Measurements from ENCODE around the gene RPH3AL. TPM values are rescaled to one million over a fixed set of nuclear protein-coding genes. Genes with fewer than 3 reads are reported as not detected.
"Not testable (repeated sequence)": the region's sequence is repeated elsewhere in the genome, so short reads cannot be mapped to it uniquely, and the experiment has no call there.

The RPH3AL gene
- total RNA-seq, 1 donor from 2014 or later: 10.0 TPM

DNA sequence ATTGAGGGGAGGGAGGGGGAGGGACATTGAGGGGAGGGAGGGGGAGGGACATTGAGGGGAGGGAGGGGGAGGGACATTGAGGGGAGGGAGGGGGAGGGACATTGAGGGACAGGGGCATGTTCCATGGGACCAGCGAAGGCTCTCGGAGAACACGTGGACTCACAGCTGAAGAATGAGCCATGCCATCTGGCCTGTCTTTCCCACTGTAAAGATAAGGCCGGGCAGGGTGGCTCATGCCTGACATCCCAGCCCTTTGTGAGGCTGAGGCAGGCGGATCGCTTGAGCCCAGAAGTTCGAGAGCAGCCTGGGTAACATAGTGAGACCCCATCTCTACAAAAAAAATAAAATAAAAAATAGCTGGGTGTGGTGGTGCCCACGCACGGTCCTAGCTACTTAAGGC, 32.5 kb downstream of the RPH3AL start:
- no peak for DNase-seq (ENCODE audit: low read depth in 2 of 2)

DNA sequence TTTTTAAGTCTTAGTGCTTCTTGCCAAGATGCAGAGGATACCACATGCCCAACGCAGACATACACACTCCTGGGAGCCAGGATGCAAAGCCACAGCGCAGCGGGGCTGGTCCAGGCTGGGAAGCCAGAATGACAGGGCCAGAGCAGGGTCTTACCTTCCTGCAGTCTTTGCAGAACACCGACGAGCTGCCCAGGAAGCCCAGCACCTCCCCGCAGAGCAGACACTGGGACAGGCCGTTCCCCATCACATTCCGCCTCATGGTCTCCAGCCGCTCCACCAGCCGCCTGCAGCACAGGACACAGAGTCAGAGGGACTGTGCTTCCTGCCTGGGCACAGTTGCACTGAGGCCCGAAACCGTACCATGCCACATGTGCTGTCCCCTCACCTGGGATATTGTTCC, 33.3 kb downstream of the RPH3AL start:
- DNase-seq (ENCODE audit: low read depth in 2 of 2): no peak

DNA sequence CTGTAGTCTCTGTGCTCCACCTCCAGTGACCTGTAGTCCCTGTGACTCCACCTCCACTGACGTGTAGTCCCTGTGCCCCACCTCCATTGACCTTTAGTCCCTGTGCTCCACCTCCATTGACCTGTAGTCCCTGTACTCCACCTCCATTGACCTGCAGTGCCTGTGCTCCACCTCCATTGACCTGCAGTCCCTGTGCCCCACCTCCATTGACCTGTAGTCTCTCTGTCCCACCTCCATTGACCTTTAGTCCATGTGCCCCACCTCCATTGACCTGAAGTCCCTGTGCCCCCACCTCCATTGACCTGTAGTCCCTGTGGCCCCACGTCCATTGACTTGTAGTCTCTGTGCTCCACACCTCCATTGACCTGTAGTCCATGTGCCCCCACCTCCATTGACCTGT, 35.5 kb downstream of the RPH3AL start:
- not testable (repeated sequence) for DNase-seq (ENCODE audit: low read depth in 2 of 2)

DNA sequence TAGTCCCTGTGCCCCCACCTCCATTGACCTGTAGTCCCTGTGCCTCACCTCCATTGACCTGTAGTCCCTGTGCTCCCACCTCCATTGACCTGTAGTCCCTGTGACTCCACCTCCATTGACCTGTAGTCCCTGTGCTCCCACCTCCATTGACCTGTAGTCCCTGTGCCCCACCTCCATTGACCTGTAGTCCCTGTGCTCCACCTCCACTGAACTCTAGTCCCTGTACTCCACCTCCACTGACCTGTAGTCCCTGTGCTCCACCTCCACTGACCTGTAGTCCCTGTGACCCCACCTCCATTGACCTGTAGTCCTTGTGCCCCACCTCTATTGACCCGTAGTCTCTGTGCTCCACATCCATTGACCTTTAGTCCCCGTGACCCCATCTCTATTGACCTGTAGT, 37.2 kb downstream of the RPH3AL start:
- DNase-seq (ENCODE audit: low read depth in 2 of 2): peak in 1 of 2 donors; percentile 12

DNA sequence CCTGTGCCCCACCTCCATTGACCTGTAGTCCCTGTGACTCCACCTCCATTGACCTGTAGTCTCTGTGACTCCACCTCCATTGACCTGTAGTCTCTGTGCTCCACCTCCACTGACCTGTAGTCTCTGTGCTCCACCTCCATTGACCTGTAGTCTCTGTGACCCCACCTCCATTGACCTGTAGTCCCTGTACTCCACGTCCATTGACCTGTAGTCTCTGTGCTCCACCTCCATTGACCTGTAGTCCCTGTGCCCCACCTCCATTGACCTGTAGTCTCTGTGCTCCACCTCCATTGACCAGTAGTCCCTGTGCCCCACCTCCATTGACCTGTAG, 38.0 kb downstream of the RPH3AL start:
- peak in 1 of 2 donors; percentile 29 for DNase-seq (ENCODE audit: low read depth in 2 of 2)

DNA sequence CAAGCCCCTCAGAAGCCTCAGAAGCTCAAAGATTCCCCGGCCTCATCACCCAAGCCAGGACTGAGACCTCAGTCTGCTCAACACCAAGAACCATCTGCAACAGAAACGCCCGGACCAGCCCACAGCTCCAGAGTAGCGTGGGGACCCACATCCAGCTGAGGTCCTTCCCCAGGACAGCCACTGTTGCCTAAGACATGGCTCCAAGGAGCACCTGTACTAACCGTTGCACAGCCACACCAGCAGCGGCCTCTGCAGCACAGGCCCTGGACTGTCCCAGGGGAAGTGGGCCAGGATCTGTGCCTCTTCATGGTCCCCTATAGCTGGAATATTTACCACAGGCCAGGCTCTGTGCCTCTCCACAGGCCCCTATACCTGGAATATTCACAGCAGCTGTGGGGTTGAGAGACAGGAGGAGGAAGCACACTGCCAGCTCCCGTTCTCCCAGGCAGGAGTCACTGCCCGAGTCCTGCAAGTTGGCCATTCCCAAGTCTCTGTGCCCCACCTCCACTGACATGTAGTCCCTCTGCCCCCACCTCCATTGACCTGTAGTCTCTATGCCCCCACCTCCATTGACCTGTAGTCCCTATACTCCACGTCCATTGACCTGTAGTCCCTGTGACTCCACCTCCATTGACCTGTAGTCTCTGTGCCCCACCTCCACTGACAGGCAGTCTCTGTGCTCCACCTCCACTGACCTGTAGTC, 38.5 kb downstream of the RPH3AL start:
- DNase-seq (ENCODE audit: low read depth in 2 of 2): no peak

DNA sequence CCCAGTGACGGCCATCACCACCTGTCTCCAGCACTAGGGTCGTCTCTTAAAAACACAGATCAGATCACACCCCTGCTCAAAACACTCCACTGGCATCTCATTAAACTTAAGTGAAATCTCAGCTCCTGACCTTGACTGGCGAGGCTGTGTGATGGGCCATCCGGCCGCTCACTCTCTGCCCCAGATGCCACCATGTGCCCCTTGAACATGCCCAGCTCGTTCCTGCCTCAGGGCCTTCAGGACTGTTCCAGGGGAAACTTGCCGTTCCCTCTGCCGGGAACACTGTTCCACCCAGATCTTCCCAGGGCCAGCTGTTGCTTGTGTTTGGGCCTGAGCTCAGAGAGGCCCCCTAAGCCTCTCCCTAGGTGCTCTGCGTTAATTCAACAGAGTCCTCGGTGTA, 39.4 kb downstream of the RPH3AL start:
- no peak for DNase-seq (ENCODE audit: low read depth in 2 of 2)

DNA sequence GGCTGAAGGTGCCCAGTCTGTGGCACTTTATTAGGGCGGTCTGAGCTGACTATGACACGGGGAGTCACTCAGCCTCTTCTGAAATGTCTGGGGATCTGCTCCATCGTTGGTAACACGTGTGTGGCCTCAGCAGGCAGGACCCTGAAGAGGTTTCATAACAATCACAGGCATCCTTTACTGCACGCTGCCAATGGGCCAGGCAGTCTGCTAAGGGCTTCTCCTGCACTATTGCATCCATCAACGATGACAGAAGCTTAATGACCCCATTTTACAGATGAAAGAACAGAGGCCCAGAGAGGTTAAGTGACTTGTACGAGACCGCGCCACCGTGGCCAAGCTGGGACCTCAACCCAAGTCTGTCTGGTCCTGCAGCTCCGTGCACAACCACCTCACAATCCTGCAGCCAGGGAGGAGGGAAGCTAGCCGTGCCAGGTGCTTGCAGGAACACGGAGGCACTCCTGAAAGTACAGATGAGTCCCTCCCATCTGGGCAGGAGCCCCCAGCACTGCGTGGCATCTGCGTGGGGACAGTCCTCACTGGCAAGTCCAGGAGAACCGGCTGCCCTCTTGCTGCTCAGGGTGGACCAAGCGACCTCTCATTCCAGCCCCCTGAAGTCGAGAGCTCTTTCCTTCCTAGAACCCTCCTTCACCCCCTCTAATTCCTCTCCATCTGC, 40.0 kb downstream of the RPH3AL start:
- no peak for DNase-seq (ENCODE audit: low read depth in 2 of 2)

DNA sequence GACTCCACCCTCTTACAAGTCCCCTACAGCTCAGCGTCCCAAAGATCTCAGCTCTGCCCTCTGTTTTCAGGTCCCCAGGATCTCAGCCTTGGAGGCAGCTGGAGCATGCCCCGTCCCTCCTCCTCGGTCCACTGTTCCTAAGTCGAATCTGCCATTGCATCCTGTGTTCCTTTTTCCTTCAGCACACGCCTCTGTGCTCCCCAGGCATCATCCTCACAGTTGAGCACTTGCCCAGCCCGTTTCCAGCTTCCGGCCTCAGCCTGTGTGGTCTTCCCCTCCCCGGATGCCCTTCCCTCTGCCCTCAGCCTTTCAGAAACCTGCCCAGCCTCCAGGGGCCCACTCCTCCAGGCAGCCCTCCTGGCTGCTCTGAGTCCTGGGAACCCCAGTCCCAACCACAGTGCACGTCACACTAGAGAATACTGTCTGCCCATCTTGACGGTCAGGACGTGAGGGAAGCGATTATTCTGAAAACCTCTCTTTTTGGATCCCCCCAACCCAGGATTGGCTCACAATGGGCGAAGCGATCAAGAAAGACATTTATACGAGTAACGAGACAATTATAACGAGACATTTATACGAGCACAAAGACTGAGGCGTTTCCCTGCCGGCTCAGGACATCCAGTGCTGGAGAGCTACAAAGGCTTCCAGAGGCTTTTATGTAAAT, 41.4 kb downstream of the RPH3AL start:
- DNase-seq (ENCODE audit: low read depth in 2 of 2): no peak

DNA sequence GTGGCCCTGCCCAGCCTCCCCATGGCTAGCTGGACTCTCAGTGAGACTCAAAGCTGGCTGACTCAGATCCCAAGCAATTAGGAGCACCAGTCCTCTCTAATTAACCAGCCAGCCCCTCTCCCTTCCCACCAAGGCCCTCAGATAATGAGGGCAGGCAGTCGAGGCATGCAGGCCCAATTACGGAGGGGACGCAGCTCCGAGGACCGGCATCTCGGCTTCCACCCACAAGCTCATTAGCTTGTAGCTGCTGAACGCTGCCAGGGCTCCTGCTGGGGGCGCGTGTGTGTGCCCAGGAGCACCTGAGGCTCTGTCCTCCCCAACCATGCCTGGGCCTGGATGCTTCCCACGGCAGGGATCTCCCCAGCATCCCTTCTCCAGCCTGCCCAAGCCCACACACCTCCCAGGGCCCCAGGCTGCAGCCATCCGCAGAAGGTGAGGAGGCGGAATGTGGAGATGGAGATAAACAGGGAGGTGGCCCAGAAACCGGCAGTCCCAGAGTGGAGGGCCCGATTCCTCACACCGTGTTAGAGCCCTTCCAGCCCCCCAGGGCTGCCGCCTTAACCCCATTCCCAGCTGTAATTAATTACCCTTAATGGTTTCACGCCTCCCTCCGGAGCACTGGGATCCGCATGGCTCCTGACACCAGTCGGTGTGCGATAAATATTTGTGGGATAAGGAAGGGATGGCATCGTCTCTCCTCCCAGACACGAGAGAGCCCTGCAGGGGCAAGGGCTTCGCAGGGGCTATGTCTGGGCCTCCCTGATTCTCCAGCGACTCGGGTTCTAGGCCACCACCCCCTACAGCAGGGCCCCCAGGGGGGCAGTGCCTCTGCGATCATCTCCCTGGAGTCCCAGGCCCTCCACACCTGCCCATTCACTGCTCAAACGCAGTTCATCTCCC, 42.2 kb downstream of the RPH3AL start:
- no peak for DNase-seq (ENCODE audit: low read depth in 2 of 2)

DNA sequence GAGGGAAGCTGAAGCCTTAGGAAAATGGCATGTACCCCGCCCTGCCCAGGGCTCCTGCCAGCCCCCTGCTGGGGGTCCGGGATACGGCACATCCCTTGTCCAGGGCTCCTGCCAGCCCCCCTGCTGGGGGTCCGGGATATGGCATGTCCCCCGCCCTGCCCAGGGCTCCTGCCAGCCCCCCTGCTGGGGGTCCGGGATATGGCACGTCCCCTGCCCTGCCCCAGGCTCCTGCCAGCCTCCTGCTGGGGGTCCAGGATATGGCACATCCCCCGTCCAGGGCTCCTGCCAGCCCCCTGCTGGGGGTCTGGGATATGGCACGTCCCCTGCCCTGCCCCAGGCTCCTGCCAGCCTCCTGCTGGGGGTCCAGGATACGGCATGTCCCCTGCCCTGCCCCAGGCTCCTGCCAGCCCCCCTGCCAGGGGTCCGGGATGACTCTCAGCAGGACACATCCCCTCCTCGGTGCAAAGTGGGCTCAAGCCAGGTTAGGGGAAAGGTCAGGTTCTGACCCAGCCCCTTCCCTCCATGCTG, 43.2 kb downstream of the RPH3AL start:
- peak; percentile 48 to 85 for DNase-seq (ENCODE audit: low read depth in 2 of 2)

DNA sequence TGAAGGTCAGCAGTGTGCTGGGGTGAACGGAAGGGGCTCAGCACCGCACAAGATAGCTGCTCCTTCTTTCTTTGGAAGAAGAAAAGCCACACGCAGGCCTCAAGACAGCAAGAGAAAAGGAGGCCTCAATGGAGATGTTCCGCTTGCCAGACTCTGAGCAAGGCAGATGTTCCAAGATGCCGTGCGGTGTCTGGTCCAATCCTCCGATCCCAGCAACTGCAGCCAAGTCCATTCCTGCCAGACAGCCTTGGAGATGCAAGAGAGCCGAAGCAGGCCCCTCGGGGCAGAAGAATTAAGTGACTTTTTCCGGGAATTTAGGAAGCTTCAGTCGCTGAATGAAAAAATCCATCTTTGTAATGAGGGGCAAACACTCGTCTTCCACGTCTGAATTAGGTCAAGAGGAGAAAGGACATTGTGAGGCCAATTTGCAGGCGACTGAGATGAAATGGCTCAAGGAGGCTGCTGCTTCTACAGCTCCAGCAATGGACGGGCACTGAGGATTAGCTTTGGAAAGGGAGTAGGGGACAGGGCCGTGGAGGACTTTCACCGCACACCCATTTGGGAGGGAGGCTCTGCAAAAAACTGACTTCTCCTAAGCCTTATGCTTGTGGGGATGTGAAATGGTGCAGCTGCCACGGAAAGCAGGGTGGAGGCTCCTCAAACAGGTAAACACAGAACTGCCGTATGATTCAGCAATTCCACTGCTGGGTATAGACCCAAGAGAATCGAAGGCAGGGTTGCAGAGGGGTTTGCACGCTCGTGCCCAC, 44.7 kb downstream of the RPH3AL start:
- no peak for DNase-seq (ENCODE audit: low read depth in 2 of 2)

DNA sequence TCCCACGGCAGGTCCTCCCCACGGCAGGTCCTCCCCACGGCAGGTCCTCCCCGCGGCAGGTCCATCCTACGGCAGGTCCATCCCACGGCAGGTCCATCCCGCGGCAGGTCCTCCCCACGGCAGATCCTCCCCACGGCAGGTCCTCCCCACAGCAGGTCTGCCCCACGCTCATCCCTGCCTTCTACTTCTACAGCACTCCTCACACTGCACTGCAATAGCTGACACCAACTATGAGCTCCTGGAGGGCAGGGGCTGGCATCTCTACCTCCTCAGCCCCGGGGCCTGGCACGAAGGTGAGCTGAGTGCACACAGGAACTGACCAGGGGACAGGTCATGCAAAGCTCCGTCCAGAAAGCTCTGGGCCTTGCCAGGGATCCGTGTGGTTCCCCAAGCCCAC, 45.3 kb downstream of the RPH3AL start:
- DNase-seq (ENCODE audit: low read depth in 2 of 2): no peak

DNA sequence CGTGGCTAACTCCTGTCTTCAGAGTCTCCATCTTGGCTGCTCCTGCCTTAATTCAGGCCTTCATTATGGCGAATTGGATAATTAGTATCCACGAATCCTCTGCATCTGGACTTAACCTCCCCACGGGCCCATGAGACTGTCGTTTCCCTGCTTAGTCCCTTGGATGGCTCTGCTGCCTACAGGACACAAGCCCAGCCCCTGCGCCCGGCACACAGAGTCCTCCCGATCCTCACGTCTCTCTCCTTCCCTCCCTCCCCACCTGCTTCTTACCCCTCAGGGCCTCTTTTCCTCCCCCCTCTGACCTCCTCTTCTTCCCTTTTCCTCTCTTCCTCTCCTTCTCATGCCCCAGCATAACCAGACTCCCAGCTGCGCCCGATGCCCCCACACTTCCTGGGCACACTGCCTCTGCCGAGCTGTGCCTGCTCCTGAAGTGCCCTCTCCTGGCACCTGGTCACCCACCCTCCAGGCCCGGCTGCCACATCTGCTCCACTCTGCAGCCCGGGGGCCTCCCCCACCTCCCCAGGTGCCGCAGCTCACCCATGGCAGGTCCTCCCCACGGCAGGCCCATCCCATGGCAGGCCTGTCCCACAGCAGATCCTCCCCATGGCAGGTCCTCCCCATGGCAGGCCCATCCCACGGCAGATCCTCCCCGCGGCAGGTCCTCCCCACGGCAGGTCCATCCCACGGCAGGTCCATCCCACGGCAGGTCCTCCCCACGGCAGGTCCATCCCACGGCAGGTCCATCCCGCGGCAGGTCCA, 45.9 kb downstream of the RPH3AL start:
- no peak for DNase-seq (ENCODE audit: low read depth in 2 of 2)

DNA sequence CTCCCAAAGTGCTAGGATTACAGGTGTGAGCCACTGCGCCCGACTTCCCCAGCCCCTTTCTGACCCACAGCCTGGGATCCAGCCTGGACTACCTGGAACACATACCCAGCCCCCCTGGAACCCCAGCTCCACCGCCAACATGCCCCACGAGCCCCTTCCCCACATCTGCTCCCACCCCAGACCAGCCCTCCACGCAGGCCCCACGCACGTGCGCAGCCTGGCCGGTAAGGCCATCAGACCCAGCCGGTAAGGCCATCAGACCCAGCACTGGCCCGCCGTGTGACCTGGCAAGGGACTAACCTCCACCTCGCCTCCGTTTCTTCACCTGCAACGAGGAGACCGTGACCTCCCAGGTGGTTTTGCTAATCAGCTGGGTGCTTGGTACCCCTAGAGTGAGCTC, 46.5 kb downstream of the RPH3AL start:
- DNase-seq (ENCODE audit: low read depth in 2 of 2): no peak

DNA sequence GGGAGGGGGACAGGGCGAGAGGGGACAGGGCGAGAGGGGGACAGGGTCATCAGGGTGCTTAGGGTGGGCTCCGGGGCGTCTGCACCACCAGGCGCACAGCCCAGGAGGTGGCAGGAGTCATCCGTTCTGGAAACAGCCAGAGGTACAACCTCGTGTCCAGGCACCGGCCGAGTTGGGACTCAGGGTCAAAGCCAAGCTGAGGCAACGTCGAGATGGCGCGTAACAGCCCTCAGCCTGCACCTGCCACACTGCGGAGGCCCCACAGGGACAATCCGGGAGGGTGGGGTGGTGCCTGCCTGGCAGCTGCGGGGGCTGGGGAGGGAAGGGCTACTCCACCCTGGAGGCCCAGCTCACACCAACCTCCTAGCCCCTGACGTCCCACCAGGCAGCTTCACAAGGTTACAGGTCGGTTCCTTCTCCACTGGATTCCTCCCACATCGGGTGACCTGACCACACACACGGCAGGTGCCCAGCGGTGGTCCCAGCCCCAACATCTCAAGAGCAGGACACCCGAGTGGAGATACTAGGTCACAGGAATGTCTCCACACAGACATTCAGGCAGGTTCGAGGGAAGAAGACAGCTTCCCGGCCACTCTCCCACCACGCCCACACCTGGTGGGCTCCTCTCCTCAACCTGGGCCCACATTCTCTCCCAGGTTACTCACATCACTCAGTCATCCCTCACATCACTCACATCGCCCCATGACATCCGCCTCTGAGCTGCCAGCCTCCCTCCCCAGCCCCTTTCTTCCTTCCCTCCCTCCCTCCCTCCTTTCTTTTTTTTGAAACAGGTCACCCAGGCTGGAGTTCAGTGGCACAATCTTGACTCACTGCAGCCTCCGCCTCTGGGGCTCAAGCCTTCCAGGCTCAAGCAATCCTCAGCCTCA, 47.3 kb downstream of the RPH3AL start:
- DNase-seq (ENCODE audit: low read depth in 2 of 2): no peak

DNA sequence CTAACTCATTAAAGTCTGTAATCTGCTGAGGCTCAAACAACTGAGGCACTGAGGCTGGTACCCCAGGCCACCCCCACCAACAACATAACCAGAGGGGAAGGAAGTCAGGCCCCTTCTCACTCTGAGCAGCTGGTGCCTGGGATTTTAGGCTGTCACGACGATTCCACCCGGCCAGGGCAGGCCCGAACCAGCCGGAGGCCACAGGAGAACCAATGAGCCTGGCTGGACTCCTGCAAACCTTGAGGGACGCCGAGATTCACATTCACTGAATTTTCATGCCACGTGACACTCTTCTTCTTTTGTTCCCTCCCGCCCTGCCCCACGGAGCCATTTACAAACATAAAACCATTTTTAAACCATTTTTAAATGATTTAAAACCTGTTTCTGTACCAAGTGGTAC, 48.1 kb downstream of the RPH3AL start:
- no peak for DNase-seq (ENCODE audit: low read depth in 2 of 2)

DNA sequence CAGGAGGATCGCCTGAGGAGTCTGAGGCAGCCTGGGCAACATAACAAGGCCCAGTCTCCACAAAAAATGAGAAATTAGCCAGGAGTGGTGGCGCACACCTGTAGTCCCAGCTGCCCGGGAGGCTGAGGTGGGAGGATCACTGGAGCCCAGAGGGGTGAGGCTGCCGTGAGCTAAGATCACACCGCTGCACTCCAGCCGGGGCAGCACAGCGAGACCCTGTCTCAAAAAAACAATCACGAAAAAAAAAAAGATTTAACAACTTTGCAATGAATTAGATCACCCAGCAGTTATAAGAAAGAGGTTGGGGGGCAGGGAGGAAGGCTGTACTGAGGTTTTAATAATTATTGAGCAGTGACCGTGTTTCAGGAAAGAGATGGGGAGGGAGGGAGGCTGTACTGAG, 49.4 kb downstream of the RPH3AL start:
- no peak for DNase-seq (ENCODE audit: low read depth in 2 of 2)

DNA sequence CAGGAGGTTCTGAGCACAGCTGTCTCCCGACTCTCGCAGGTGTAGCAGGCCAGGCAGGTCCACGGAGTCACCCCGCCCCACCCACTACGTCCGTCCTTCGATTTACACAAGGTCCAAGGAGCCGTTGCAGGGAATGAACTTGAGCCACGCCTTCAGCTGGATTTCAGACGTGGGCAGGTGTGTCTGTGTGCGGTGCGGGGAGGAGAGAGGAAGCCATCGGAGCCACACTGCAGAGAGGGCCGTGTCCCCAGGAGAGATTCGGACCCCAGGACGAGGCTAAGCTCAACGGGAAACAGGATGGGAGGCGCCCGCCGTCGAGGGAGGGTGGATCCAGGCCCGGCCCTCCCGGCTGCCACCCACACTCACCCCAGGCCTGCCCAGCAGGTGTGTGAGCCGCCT, 50.3 kb downstream of the RPH3AL start:
- no peak for DNase-seq (ENCODE audit: low read depth in 2 of 2)
